ENCODE results near the gene PCSK2. TPM values are rescaled to one million over a fixed set of nuclear protein-coding genes. Genes with fewer than 3 reads are reported as not detected.
"Not testable (repeated sequence)": the region's sequence is repeated elsewhere in the genome, so short reads cannot be mapped to it uniquely, and the experiment has no call there.

Gene PCSK2, protein sequence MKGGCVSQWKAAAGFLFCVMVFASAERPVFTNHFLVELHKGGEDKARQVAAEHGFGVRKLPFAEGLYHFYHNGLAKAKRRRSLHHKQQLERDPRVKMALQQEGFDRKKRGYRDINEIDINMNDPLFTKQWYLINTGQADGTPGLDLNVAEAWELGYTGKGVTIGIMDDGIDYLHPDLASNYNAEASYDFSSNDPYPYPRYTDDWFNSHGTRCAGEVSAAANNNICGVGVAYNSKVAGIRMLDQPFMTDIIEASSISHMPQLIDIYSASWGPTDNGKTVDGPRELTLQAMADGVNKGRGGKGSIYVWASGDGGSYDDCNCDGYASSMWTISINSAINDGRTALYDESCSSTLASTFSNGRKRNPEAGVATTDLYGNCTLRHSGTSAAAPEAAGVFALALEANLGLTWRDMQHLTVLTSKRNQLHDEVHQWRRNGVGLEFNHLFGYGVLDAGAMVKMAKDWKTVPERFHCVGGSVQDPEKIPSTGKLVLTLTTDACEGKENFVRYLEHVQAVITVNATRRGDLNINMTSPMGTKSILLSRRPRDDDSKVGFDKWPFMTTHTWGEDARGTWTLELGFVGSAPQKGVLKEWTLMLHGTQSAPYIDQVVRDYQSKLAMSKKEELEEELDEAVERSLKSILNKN
- 0.62 TPM for polyA plus RNA-seq (ENCODE audit: insufficient read length)
- long read RNA-seq, donor 1 = 0 reads
- long read RNA-seq, donor 2 = 0 reads
- long read RNA-seq, donor 3 = 0 reads
- long read RNA-seq, donor 4 = 0 reads
- long read RNA-seq, donor 5 = 0 reads
- long read RNA-seq, donor 6 = 0 reads
- long read RNA-seq, donor 7 = 0 reads
- long read RNA-seq, donor 8 = 0 reads

DNA sequence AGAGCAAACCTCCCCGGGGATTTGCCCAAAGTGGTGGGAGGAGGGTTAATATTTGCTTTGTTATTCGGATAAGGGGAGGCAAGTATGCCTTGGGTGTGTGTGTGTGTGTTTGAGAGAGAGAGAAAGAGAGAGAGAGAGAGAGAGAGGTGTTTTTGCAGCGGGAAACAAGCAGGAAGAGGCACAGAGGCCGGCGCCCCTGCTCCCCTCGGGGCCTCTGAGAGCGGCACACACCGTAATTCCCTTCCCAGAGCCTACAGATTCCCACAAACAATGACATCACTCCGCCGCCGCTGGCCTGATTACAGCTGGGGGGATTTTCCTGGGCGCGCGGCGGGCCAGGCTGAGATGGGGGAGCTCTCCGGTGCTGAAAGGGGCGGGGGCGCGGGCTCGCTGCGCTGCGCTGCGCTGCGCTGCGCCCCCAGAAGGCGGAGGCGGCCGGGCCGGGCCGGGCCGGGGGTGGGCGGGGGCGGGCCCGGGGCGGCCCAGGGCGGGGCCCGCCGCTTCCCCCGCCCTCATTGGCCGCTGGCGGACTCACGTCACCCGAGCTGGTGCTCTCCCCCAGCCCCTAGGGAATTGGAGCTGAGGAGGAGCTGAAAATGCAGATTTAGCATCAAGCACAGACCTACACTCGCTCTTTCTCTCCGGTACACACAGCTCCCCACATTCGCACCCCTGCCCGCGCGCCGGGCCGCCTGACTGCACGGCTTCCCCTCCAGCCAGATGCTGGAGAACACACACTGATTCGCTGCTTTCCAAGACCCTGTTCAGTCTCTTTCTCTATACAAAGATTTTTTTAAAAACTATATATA lies at the start of gene PCSK2:
PCSK2 (plus strand) TSS at position 631 of the 809 bp plus-strand sequence. CDS start 266 bp downstream, outside the sequence.
- peak; percentile 82 for DNase-seq

DNA sequence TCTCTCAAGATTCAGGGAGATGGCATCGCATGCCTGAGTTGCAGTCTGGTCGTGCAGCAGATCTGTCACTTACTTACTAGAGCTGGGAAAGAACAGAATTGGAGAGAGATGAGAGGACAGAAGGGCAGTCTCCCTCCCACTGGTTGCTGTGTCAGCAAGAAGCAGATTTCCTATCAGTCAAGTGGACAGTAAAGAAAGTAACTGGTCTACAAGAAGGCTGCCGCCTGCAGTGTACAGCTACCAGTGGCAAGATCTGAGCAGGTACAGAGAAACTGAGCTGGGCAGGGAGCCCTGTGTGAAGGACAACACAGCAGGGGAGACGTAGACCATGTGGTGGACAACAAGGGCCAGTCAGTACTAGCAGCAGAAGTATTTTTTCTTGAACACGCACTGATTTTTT lies 49.5 kb upstream of the PCSK2 start:
- peak; percentile 5 for DNase-seq

DNA sequence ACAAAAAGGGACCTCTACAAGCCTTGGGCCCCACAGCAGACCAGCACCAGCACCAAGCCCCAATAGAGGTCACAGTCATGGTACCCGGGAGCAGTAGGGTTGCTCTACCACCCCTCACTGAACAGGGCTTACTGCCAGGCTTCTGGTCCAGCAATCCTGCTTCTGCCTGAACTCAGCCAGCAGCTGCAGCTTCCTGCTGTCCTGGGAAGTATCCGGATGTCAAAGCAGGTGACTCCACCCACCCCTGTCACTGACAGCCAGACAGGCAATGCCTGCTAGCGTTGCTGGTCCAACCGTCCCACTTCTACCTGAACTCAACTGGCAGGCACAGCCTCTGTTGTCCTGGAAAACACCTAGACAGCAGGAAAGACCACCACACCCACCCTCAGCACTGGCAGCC lies 47.0 kb upstream of the PCSK2 start:
- DNase-seq = no peak

DNA sequence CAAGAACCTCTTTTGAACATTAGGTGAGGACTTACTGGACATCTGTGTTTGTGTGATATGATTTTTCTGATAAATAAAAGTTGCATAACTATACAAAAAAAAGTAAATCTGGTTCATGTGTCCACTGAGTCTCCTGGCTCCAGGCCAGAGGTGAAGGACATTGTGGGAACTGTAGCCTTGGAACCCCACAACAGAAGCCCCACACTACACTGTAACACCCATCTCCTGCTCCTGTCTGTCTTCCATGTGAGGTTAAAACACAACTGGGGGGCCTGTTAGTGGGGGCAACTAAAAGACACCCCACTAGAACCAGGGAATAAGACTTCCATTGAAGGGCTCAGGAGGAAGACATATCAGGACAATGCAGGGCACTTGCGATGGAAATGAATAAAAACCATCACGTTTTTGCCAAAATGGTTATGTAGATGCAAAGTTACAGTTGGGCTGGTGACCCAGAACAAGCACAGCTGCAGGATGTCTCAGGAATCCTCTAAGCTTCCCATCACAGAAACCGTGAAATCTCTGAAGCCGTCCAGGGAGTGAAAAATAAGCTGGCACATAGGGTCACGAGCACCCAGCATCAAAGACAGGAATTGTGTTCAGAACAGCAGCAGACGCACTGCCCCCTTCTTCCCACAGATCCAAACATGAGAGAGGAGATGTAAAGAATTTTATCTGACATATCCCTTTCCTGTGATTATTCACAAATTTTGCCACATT lies 36.7 kb upstream of the PCSK2 start:
- DNase-seq = no peak

DNA sequence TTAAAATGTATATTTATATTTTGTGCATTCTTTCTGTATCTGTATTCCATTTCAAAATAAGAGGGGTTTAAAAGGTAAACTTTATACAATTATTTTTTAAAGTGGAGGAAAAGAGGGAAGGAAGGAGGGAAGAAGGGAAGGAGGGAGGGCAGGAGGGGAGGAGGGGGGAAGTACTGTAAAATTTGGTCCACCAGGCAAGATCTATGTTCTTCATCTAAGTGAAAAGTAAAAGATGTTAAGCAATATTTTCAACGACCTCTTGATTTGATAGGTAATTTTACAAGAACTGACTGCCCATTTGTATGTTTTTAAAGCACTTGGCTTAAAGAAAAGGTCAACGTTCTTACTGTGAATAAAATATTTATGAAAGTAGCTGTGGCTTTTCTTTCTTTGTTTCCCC lies 29.8 kb upstream of the PCSK2 start:
- no peak for DNase-seq

DNA sequence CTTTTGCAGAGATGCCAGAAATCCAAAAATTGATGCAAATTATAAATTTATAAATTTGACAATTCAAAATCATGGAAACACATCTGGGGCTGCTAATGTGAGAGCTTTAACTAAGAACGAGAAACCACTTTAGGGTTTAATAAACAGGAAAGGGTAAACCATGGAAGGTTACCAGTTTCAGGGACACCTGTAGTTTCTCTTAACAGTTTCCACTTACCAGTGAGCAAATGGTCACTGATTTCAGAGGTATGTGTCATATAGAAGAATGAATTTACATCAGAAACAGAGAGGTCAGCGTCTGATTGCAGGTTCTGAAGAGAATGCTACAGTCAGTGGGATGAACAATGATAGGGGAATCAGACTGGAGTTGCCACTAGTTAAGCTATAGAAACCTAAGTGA lies 24.8 kb upstream of the PCSK2 start:
- no peak for DNase-seq

DNA sequence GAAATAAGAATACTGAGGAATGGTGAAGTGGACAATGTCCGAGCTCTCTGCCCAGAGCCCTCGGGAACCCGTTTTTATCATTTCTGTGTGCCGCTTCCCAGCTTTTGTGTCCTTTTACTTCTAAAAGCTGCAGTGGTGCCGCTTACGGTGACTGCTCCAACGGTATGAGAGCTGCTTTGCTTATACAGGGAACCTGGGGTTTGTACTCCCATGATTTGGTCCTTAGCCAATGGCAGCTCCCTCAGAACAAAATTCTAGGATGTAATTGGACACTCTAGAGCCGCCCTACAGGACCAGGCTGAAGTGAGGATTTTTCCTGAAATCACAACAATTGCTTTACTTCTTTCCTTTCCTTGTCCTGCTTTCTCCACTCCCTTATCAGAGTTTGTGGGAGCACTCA lies 24.2 kb upstream of the PCSK2 start:
- DNase-seq = peak; percentile 28

DNA sequence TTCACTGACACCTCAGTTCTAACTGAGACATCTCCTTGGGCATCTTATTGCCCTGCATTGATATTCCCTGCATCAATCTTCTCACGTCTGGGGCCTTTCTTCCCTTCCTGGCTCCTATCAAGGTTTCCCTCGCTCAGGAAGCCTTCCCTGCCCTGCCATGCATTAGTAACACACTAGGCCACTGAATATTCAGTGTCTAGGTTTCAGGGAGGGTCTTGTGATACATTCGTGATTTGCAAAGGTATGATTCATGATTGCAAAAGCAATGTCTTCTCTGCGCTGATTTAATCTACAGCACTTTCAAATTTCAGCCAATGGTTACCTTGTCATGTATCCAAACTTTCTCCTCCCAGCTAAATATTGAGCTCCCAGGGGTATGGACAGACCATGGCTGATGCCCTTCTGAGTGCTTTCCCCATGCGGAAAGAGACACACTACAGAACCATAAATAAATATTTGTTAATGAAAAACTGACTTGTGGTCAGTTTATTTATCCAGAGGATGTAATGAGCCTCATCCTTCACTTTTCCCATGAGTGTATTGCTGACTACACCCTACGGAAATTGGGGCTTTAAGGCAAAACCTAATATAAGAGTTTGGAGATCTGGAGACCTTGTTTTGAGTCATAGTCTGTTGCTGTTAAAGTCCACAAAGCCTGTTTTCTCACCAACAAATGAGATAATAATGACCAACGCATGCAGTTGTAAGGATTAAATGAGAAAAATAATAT lies 21.6 kb upstream of the PCSK2 start:
- no peak for DNase-seq

DNA sequence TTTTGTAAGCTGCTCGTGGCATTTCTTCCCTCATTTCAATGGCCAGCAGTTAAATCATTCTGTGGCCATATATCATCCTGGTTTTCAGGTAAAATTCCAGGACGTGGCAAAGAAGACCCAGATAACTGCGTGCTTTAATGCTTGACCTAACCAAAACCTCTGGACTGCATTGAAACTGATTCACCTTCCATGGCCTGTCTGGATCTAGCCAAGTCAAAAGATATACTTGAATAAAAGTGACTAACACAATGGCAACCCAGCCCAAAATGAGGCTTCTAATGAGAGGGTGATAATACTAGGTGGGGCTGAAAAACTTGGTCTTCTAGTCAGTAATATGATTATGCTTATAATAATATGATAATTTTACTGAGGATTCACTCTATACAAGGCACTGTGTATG lies 16.5 kb upstream of the PCSK2 start:
- DNase-seq = no peak

DNA sequence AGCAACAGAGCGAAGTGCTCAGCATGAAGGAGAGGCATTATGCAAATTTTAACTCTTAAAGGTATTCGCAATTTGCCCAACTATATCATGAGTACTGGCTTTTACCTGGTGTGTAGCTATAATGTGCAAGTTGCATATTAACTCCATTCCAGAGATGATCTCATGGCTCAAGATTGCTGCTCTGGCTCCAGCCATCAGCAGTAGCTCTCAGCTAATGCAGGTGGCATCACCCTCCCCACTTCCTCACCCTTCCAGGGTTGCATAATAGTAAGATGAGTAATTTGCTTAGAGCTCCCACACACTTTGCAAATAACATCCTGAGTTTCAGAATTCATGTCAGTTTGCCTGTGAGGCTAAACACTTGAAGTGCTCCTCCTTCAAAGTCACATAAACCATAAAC lies 15.9 kb upstream of the PCSK2 start:
- DNase-seq = no peak

DNA sequence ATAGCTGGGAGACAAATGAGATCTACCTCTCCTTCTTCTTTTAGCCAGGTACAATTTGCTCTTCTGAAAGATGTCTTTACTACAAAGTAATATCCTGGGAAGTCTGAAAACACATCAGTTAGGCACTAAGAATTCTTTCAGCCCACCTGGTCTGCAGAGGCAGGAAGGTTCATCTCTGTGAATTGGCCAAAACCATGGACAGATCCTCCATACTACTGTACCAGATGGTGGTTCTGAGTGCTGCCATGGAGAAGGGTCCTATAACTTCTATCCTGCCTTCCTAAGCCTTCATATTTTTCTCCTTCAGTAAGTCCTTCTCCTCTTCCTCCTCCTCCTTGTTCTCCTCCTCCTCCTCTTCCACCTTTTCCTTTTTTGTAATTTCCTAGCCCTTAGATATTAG lies 11.7 kb upstream of the PCSK2 start:
- DNase-seq = no peak

DNA sequence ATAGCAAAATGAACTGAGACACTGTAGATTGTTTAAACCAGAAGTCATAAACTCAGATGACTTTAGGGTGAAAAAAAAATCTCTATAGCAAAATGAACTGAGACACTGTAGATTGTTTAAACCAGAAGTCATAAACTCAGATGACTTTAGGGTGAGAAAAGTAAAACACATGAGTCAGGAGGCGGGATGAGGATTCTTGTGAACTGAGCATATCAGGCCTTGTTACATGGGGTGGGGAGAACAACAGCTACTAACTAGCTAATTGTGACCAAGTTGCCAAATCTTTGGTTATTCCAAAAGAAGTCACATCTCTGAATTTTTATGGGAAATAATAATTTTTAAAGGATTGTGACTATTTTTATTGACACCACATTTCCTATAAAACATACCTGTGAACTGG lies 7.0 kb upstream of the PCSK2 start:
- not testable (repeated sequence) for DNase-seq

DNA sequence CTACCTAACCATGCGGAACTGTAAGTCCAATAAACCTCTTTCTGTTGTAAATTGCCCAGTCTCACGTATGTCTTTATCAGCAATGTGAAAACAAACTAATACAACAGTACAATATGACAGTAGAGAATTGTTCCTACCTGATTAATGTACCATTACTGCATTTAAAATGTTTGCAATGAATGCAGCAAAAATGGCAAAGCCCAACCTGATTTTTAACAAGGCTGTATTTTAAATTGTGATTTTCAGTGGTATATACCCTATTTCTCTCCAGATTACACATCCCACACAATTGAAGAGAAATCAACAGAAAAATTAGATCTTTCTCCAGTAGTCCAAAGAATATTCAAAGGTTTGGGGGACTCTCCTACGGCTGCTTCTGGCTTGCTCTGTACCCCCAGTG lies 3.3 kb upstream of the PCSK2 start:
- no peak for DNase-seq

DNA sequence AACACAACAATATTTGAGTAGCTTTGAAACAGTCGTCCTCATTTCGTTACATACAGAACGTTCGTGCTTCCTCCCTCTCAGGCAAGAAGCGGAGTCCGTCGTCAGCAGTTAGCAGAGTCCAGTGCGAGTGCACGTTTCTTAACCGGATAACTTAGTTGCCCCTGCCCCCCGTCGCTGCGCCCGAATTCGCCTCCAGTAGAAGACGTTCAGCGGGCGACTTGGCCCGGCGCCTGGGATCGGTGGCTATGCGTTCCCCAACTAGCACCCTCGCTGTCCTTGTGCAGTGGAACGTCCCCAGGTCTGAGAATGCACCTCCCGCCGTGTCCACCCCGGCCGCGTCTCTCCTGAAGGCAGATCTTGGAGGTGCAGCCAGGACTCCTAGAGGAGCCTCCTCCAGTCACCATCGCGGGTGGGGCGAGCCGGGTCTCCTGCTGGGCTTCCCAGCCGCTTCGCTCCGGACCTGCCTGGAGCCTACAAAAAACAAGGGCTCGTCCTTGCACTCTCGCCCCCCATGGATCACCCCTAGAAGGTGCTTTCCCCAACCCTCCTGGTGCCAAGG lies 910 bp upstream of the PCSK2 start:
- DNase-seq = no peak

DNA sequence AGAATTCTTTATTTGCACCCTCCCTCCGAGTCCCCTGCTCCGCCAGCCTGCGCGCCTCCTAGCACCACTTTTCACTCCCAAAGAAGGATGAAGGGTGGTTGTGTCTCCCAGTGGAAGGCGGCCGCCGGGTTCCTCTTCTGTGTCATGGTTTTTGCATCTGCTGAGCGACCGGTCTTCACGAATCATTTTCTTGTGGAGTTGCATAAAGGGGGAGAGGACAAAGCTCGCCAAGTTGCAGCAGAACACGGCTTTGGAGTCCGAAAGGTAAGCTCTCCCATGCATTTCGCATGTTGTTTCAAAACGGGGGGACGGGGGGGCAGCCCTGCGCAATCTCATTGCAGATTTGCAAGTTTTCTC lies 357 bp downstream of the PCSK2 start:
- DNase-seq = no peak

DNA sequence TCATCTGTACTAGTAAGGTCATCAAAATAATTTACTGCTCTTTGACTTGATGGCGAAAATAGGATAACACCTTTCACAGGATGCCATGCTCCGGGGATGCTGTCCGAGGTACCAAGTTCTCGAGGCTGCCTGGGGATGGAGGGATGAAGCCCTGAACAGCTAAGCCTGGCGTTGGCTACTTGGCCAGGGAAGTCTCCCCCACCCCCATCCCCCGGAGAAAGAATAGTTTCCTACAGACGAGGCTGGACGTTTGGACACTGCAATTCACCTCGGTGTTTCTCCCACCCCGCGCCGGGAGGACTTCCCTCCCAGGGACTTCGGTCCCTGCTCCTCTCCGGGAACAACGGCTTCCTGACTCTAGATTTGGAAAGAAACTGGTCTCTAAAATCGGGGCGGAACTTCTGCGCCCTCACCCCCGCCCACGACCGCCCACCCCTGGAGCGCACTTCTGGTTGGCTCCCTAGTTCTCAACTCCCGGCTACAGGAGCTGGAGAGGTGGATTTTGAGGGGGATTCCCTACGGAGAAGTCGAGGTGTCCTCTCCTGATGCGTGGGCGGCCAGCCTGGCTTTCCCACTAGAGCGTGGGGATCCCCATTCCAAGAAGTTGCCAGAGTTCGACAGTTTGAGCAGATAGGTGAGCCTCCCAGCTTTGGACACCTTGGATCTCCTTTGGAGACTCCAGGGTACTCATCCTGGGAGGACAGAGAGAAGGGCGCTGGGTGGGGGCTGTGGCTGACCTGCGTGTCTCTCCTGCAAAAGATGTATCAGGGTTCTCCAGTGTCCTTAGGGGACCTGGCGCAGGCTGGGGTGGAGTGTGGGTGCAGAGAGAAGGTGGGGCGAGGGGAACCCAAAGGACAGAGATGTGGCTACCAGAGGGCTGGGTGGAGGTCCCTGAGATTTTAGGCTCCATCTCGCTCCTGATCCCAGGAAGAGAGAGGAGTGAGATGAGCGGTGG lies 1.1 kb downstream of the PCSK2 start:
- DNase-seq = peak; percentile 47

DNA sequence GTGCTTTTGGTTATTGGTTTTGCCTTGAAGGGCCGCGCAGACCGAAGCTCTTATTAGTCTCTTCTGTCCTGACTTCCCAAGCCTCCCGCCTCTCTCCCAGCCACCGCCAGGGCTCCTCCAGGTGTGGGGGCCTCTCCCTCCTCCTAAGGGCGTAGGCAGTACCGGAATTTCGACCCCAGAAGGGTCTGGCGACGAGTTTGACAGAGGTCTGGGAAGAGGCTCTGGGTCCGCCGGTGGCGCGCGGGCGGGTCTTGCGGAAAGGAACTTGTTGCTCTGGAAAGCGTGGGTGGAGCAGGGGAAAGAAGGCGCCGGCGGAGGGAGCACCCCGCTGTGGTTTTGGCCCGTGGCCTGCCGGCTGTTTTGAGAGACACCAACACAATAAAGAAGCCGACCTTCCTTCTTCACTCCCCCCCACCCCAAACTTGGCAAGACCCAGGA lies 1.8 kb downstream of the PCSK2 start:
- DNase-seq = no peak

DNA sequence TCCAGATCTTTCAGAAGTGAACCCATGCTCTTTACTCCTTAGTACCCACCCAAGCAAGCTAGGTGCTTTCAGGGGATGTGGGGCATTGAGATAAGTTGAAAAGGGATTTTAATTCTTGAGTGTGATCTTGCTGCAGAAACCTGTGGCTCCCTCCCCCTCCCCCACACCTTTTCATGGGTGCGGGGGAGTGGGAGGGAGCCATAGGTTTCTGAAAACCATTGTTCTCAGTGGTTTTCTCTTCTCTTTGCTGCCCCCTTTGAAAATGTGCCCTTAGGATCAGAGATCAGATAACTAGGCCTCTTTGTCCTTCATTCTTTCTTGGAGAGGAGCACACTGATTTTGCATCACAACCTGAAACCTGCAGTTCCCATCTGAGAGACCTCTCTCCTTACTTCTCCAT lies 2.4 kb downstream of the PCSK2 start:
- no peak for DNase-seq

DNA sequence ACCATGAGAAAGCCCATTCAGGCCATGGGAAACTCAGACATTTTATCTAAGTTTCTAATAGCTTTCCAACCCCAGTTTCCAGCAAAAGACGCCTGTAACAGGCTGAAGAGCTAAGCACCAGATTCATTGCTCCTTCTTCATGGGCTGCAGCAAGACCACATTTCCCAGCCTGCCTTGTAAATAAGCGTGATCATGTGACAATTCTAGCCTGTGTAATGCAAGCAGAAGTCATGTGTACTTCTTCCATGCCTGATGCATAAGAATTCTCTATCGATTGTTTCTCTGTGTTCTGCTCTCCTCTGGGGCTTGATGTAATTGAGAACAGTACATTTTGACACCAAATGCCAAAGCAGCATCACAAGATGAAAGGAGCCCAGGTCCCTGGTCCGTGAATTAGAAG lies 6.8 kb downstream of the PCSK2 start:
- no peak for DNase-seq

DNA sequence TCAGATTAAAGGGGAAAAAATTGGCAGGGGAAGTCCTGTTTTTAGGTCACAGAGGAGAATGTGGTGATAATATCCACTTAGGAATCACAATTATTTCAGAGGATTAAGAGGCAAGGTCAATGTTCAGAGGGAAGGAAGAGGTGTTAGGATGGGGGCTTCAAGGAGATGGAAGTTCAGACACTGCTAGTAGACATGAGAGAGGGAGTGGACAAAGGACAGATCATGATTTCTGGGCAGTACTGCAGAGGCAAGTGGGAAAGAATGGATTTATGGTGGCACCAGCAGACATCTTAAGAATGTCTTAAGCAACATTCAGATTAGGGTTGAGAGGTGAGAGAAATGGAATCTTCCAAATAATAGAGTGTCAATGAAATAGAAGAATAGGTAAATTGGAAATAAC lies 9.9 kb downstream of the PCSK2 start:
- no peak for DNase-seq
